GM21390 (cell line): ENCODE measurements around the gene LAMA2.
A peak's percentile ranks its signal among the peaks of the same experiment; 100 is the strongest.

Experiments
- ATAC-seq: cut with Tn5 transposase; IDR thresholded peaks from one replicate; pipeline ENCODE4 v1.9.1; 2021; ENCODE audit not compliant: unreplicated experiment

The LAMA2 gene

GRCh38 chr6:129485746-129486145 is 602.8 kb downstream of the LAMA2 start:
- no peak for ATAC-seq

- no peak for ATAC-seq
These were observed 603.4 kb downstream of the LAMA2 start for GRCh38 chr6:129486327-129486726.

GRCh38 chr6:129488313-129488712 is 605.4 kb downstream of the LAMA2 start:
- no peak for ATAC-seq

GRCh38 chr6:129489215-129489765 is 606.4 kb downstream of the LAMA2 start:
- no peak for ATAC-seq

- peak; percentile 88 for ATAC-seq
These were observed 607.8 kb downstream of the LAMA2 start for GRCh38 chr6:129490521-129491255.

DNA sequence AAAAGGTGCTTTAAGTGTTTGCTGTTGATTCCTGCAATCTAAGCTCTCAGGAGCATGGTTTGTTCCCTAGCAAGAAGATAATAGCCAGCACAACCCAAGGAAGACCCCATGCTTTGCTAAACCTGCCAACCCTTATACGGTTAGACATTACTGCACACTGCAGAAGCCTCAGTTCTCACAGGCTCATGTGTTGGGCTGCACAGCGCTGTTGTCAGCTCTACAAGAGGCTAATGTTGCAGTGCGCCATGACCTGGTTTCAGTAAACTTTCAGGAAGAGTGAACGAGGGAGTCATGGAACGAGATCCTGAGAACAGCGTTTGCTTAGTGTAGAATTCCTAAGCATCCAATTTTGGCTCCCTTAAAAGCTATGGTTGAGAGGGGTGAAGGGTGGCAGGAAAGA is 608.5 kb downstream of the LAMA2 start:
- ATAC-seq: no peak

GRCh38 chr6:129492260-129492659 is 609.3 kb downstream of the LAMA2 start:
- ATAC-seq: no peak

GRCh38 chr6:129493354-129493902 is 610.5 kb downstream of the LAMA2 start:
- no peak for ATAC-seq

DNA sequence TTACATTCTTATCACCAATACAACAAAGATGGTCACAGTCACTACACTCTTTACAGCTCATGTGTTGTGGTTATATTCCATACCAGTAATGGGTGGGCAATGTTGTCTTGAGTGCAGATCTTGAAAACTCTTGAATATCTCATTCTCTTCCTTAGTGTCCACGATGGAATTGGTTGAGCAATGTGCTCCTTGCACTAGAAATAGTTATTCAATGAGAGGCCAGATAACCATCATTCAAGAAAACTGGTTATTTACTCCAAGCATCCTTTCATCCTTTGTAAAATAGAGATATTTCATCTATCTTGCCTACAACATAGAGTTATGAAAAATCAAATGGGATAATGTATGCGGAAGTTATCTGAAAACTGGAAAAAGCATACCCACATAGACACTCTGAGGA is 611.2 kb downstream of the LAMA2 start:
- ATAC-seq: no peak

DNA sequence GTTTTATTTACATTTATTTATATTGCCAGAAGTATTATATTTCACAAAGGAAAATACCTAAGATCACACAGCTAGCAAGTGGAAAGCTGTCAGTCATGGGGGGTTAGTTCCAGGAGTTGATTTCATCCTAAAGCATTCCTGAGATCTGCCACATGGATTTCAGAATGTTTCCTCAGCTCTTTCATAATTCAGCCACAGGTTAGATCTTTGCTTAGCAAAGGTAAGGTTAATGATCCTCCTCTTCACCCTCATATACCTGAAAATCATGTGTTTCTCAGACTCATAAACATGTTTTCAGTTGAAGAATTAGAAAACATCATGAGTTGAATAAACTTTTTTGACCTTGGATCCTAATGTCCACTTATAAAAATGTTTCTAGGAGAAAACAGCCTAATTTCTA is 611.6 kb downstream of the LAMA2 start:
- ATAC-seq: no peak

DNA sequence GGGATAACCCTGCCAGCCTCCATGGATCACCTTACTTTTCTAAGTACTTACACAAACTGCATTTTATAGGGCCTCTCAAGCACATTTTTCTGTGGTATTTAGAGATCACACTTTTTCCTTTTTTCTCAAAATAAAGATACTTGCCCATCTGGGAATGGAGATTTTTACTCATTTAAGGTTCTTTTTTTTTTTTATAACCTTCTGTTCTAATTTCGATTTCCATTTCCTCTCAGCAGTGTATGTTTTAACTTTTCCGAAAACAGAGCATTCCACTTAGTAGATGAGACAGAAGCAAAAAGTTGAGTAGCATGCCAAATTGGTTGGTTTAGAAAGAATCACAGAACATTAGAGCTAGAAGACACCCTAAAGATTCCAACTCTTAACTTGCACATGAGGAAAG is 612.7 kb downstream of the LAMA2 start:
- ATAC-seq: no peak

DNA sequence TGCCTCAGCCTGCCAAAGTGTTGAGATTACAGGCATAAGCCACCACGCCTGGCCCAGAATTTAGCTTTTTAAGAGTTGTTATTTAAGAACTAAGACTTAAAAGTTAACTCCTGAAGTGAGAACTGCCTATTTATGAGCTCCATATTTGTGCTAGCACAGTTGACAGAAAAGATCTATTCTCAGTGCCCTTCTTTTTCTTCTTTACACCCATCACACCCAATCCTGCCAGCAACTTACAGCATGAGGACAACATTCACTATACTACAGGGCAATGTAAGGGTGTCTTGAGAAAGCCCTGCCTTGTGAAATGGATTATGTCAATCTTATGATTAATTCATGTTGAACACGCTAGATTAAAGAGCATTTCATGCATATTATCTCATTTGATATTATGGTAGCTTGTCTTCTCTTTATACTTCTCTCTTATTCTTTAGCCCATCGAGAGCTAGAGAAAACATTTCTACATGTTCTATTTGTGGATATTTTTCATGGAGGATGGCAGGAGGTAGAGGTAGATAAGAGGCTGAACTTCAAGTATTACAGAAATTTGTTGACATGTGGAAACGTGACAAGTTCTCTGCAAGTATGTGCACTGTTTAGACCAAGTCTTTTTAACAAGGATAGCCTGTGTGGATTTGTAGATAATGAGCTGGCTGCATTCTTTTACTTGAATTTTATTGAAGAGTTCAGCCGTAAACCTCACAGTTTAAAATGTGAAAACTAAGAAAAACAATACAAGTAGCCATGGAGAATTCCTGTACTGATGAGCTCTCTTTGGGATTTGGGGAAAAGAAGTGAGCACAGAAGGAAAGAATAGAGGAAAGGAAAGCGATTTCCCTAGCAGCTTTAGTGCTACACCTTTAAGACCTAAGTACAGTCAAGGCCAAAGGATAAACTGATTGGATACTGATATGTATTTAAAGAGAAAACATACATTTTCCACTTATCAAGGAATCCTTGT is 614.8 kb downstream of the LAMA2 start:
- no peak for ATAC-seq

- no peak for ATAC-seq
These were observed 615.6 kb downstream of the LAMA2 start for GRCh38 chr6:129498541-129498940.

DNA sequence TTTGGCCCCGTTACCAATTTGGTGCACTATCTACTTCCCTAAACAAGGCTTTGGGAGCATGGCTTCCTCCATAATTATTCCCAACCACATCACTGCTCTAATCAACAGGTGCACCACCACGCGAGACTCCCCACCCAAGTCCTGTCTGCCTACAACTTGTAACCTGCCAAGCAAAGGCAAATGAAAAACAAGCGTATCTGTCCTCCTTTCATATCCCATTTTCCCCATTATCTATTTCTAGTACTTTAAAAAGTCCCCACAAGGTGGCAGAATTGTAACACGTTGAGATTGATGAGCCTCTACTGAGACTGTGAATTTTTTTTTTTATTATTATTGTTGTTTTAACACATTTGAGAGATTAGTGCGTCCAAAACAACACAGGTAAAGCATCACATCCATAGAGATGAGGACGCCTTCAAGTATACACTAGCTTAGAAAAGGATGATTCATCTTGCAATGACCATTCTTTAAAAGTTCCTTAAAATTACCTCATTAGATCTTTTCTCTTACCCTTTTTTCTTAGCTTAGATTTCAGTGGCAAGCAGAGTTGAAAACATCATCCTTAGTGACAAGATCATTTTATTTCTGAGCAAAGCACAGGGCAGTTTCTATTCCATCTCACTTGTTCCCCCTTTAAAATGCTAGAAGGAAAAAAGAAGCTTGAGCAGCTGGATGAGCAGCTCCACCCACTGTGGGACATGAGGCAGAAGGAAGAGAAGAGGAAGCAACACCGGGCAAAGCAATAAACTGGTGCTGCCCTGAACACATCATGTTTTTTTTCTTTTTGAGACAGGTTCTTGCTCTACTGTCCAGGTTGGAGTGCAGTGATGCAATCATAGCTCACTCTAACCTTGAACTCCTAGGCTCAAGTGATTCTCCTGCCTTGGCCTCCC is 616.3 kb downstream of the LAMA2 start:
- ATAC-seq: peak; percentile 73

DNA sequence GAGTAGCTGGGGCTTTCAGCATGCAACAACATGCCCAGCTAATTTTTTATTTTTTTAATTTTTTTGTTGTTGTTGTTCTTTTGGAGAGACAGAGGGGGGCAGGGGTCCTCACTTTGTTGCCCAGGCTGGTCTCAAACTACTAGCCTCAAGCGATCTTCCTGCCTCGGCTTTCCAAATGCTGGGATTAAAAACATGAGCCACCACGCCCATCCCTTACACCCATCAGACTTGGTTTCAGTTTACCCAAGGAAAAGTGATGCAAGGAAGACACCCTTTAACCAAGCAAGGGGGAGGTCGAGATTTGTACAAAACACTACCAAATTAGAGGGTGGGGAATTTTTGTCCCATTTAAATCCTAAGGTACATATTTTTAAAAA is 616.9 kb downstream of the LAMA2 start:
- no peak for ATAC-seq

DNA sequence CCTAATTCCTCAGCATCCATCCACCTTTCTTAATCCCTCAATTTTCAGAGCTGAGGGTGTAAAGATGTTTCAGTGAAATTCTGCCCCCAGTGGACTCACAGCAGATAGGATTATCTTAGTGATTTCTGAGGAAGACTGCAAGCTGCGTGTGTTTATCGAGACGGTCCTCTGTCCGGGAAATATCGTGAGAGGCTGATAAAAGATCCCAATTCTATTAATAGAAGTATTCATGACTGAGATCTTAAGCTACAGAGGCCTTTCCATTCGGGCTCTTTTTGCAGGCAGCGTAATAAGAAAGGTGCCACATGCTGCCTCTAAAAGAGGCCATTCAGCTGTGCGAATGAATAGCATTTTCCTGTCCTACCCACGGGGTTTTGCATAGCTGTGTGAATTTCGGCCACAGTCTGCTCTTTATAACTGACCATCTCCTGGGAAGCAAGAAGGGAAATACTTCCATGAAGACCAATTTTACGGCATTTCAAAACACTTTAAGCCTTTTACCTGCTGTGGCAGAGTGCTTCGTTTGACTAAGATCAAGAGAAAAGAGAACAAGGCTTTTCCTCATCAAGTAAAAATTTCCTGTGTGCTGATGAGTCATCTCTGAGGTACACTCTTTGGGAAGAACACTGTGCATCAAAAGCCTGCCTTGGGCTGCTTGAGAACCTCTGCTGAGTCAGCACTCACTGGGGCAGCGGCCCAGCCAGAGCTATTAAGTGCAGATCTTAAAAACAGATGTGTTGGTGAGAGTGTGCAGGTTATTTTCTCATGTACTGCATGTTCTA is 618.2 kb downstream of the LAMA2 start:
- ATAC-seq: no peak

GRCh38 chr6:129501740-129502660 is 619.1 kb downstream of the LAMA2 start:
- ATAC-seq: no peak

DNA sequence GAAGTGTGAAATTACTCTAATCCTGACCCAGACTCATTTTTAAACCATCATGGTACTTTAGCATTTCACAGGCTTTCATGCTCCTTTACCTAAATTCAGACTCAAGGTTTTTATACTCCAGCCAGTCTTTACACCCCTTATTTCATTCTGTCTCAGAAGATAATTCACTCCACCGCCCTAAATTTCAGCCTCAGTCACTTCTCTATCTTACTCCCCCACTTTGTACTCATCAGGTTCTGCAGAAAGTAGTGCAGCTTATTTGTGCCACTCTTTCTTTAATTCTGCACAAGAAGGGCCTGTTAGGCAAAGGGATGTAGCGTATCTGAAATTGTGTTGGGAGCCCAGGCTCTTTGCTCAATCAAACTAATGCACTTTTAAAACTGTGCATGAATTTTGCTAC is 621.5 kb downstream of the LAMA2 start:
- no peak for ATAC-seq
